Trophoblast cell (in vitro differentiated cells and primary cell): ENCODE measurements around the gene COA8.

Experiments used
- DNase-seq, 2 donors: peaks; one replicate each; pipeline ENCODE4 v3.0.0-alpha.2; 2016
- H2AFZ ChIP-seq: 2 replicates; pipeline ENCODE4 v1.6.1; 2013; ENCODE audit warnings: low read length, moderate library complexity, mild to moderate bottlenecking; ENCODE audit not compliant: insufficient read depth, poor library complexity
- H2AK5ac ChIP-seq: 2 replicates; pipeline ENCODE4 v1.6.1; 2013; ENCODE audit warnings: mild to moderate bottlenecking, low read length
- H2BK120ac ChIP-seq: 2 replicates; pipeline ENCODE4 v1.6.1; 2013; ENCODE audit warnings: low read length, mild to moderate bottlenecking, moderate library complexity; ENCODE audit not compliant: insufficient read depth, poor library complexity
- H2BK12ac ChIP-seq: 2 replicates; pipeline ENCODE4 v1.6.1; 2013; ENCODE audit warnings: mild to moderate bottlenecking, low read length, moderate library complexity
- H2BK5ac ChIP-seq: 2 replicates; pipeline ENCODE4 v1.6.1; 2013; ENCODE audit warnings: low read length, low read depth, moderate library complexity, mild to moderate bottlenecking; ENCODE audit not compliant: poor library complexity
- H3K14ac ChIP-seq: 2 replicates; pipeline ENCODE4 v1.6.1; 2013; ENCODE audit warnings: mild to moderate bottlenecking, low read length
- H3K18ac ChIP-seq: 2 replicates; pipeline ENCODE4 v1.6.1; 2013; ENCODE audit warnings: mild to moderate bottlenecking, low read length
- H3K23ac ChIP-seq: 2 replicates; pipeline ENCODE4 v1.6.1; 2013; ENCODE audit warnings: low read length
- H3K27ac ChIP-seq: 2 replicates; pipeline ENCODE4 v1.5.1; 2013; ENCODE audit warnings: low read depth, mild to moderate bottlenecking, inconsistent platforms, low read length, moderate library complexity
- H3K27me3 ChIP-seq: 2 replicates; pipeline ENCODE4 v1.6.1; 2013; ENCODE audit warnings: inconsistent platforms, mild to moderate bottlenecking, low read length, moderate library complexity; ENCODE audit not compliant: insufficient read depth
- H3K36me3 ChIP-seq, 2 experiments: 1 replicate in 1 of 2; 2 replicates in 1 of 2; pipeline ENCODE4 v1.6.1; 2013; ENCODE audit warnings: low read length in 2 of 2, mild to moderate bottlenecking in 2 of 2, moderate library complexity in 1 of 2; ENCODE audit not compliant: insufficient read depth in 2 of 2, control insufficient read depth in 1 of 2
- H3K4ac ChIP-seq: 2 replicates; pipeline ENCODE4 v1.6.1; 2013; ENCODE audit warnings: low read depth, mild to moderate bottlenecking, low read length, moderate library complexity
- H3K4me1 ChIP-seq, 2 experiments: 1 replicate in 1 of 2; 2 replicates in 1 of 2; pipeline ENCODE4 v1.6.1; 2013; ENCODE audit warnings: low read length in 2 of 2, mild to moderate bottlenecking in 2 of 2, moderate library complexity in 1 of 2; ENCODE audit not compliant: insufficient read depth in 2 of 2, control insufficient read depth in 1 of 2
- H3K4me2 ChIP-seq: 2 replicates; pipeline ENCODE4 v1.6.1; 2013; ENCODE audit warnings: inconsistent platforms, mild to moderate bottlenecking, low read length, moderate library complexity
- H3K4me3 ChIP-seq: 2 replicates; pipeline ENCODE4 v1.5.1; 2013; ENCODE audit warnings: mild to moderate bottlenecking, low read depth, low read length, inconsistent platforms
- H3K79me1 ChIP-seq: one replicate; pipeline ENCODE4 v1.6.1; 2013; ENCODE audit warnings: low read length
- H3K79me2 ChIP-seq: 2 replicates; pipeline ENCODE4 v1.6.1; 2013; ENCODE audit warnings: low read length, mild to moderate bottlenecking; ENCODE audit not compliant: control insufficient read depth, insufficient read depth, poor library complexity
- H3K9ac ChIP-seq: 2 replicates; pipeline ENCODE4 v1.6.1; 2013; ENCODE audit warnings: mild to moderate bottlenecking, low read length
- H3K9me3 ChIP-seq: 2 replicates; pipeline ENCODE4 v1.6.1; 2013; ENCODE audit warnings: low read depth, mild to moderate bottlenecking, control low read depth, inconsistent platforms, low read length; ENCODE audit not compliant: insufficient read depth
- H4K12ac ChIP-seq: 2 replicates; pipeline ENCODE4 v1.6.1; 2013; ENCODE audit warnings: low read depth, mild to moderate bottlenecking, low read length, moderate library complexity
- H4K8ac ChIP-seq: 2 replicates; pipeline ENCODE4 v1.6.1; 2013; ENCODE audit warnings: low read depth, mild to moderate bottlenecking, low read length, moderate library complexity
- H4K91ac ChIP-seq: one replicate; pipeline ENCODE4 v1.6.1; 2013; ENCODE audit warnings: low read depth, mild to moderate bottlenecking, low read length, moderate library complexity
- WGBS: extraction: QIAGEN DNeasy Blood & Tissue Kit; methylation state at CpG from one replicate; pipeline ENCODE4 v1.1.7; 2013; ENCODE audit warnings: missing lambda C conversion rate; ENCODE audit not compliant: insufficient read length, insufficient coverage; ENCODE audit errors: extremely low coverage; 5-methylcytosine and 5-hydroxymethylcytosine counted together

The COA8 gene

GRCh38 chr14:103594265-103594664, 31.5 kb downstream of the COA8 start:
- Histone ChIP-seq H3K9ac (no peak overlapping the region), H3K79me1 (no peaks in the 10 kb centered on the region), H4K8ac (no peak overlapping the region), H3K23ac (no peak overlapping the region), H3K9me3 (no peaks in the 10 kb centered on the region), H2BK12ac (no peak overlapping the region), H3K27ac (peak overlapping the region; percentile 39), H2AK5ac (no peak overlapping the region), H3K4me3 (no peak overlapping the region), H2AFZ (no peak overlapping the region), H3K4me1 (peaks cover 8 to 9% of the 10 kb centered on the region in 2 experiments), H4K12ac (no peak overlapping the region), H3K18ac (no peak overlapping the region), H4K91ac (no peak overlapping the region), H3K4ac (no peak overlapping the region), H2BK5ac (no peak overlapping the region), H3K27me3 (no peaks in the 10 kb centered on the region), H2BK120ac (no peak overlapping the region), H3K36me3 (peaks cover 7 to 8% of the 10 kb centered on the region in 2 experiments), H3K14ac (no peak overlapping the region), H3K4me2 (no peak overlapping the region), H3K79me2 (no peaks in the 10 kb centered on the region)
- DNase-seq, result peak; percentile 87 to 93
- no CpG with 5 or more reads among the region's 11 CpGs for WGBS

DNA sequence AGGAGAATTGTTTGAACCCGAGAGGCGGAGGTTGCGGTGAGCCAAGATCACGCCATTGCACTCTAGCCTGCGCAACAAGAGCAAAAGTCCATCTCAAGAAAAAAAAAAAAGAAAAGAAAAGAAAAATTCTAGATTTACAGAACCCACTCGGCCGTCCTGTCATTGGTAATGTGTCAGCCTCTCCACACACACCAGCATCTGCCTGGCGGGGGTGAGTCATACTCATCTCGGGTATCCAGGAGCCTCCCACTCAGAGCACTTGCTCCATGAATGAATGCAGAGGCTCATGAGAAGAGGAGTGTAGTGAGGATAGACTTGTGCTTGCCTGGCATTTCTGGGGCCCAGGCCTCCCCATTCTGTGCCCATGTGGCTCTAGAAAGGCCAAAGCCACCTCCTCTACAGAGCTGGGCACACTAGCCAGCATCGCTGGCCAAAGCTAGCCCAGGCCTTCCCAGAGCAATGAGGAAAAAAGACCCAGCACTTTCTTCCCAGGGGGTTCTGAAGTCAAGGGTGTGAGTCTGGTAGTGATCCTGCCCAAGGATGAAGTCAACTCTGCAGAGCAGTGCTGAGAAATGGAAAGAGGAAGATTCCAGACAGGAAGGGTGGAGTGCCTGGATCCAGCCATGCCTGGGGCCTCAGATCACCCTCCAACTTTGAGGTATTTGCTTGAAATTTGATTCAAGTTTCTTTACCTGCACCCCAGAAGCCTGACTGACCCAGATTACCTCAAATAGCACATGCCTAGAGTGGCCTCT, 35.0 kb downstream of the COA8 start:
- Histone ChIP-seq H3K4me1 (peaks cover 8 to 9% of the 10 kb centered on the region in 2 experiments), H4K8ac (no peak overlapping the region), H3K27me3 (no peaks in the 10 kb centered on the region), H2BK12ac (no peak overlapping the region), H3K4me3 (no peak overlapping the region), H3K9me3 (no peaks in the 10 kb centered on the region), H3K4ac (no peak overlapping the region), H3K23ac (no peak overlapping the region), H3K27ac (no peak overlapping the region), H3K14ac (no peak overlapping the region), H4K91ac (no peak overlapping the region), H3K9ac (no peak overlapping the region), H3K18ac (no peak overlapping the region), H2AFZ (no peak overlapping the region), H3K79me1 (no peaks in the 10 kb centered on the region), H3K36me3 (no peaks in the 10 kb centered on the region), H3K79me2 (no peaks in the 10 kb centered on the region), H2BK120ac (no peak overlapping the region), H4K12ac (no peak overlapping the region), H2BK5ac (no peak overlapping the region), H2AK5ac (no peak overlapping the region), H3K4me2 (no peak overlapping the region)
- no CpG with 5 or more reads among the region's 10 CpGs for WGBS
- DNase-seq, result peak; percentile 58 to 71

DNA sequence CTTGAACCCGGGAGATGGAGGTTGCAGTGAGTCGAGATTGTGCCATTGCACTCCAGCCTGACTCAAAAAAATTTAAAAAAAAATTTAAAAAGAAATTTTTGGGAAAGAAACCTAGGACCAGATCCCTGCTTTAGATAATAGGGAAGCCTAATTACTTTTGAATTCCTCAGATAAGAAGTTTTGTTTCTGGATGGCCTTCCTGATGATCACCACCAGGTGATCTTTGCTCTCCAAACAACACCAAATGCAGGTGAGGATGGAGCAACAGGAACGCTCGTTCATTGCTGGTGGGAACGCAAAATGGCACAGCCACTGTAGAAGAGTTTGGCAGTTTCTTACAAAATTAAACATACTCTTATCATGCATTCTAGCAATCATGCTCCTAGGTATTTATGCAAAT, 37.7 kb downstream of the COA8 start:
- Histone ChIP-seq H2BK120ac (no peak overlapping the region), H2AK5ac (no peak overlapping the region), H3K18ac (no peak overlapping the region), H2BK5ac (no peak overlapping the region), H3K9ac (no peak overlapping the region), H3K27me3 (no peaks in the 10 kb centered on the region), H3K4me2 (no peak overlapping the region), H4K12ac (no peak overlapping the region), H3K79me2 (no peaks in the 10 kb centered on the region), H3K79me1 (no peaks in the 10 kb centered on the region), H3K4me1 (peaks cover 3 to 4% of the 10 kb centered on the region in 2 experiments), H3K27ac (no peak overlapping the region), H3K4ac (no peak overlapping the region), H3K36me3 (no peaks in the 10 kb centered on the region), H3K14ac (no peak overlapping the region), H4K8ac (no peak overlapping the region), H3K9me3 (no peaks in the 10 kb centered on the region), H2BK12ac (no peak overlapping the region), H4K91ac (no peak overlapping the region), H3K23ac (no peak overlapping the region), H3K4me3 (no peak overlapping the region), H2AFZ (no peak overlapping the region)
- DNase-seq, result peak; percentile 38 to 82
- WGBS, result no CpG with 5 or more reads among the region's 5 CpGs

DNA sequence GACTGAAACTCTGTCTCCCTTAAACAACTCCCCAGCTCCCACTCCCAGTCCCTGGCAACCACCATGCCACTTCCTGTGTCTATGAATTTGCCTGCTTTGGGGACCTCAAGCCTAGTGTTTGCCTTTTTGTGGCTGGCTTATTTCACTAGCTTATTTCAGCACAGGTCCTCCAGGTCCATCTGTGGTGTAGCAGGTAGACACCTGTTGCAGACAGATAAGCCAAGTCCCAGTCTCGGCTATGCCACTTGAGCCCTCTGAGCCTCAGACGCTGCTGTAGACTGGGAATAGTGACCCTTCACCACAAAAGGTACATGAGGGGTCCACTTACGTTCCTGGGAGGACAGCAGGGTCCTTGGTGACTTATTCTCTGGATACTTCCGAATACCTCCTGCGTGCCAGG, 41.9 kb downstream of the COA8 start:
- no peak overlapping the region for H2BK12ac ChIP-seq
- WGBS, result no CpG with 5 or more reads among the region's 5 CpGs
- H2AK5ac ChIP-seq, result no peak overlapping the region
- H4K91ac ChIP-seq, result no peak overlapping the region
- H4K12ac ChIP-seq, result no peak overlapping the region
- no peaks in the 10 kb centered on the region for H3K79me2 ChIP-seq
- no peak overlapping the region for H3K14ac ChIP-seq
- H2BK120ac ChIP-seq, result no peak overlapping the region
- H3K18ac ChIP-seq, result no peak overlapping the region
- H2AFZ ChIP-seq, result no peak overlapping the region
- DNase-seq, result no peak
- H3K4me3 ChIP-seq, result no peak overlapping the region
- H3K79me1 ChIP-seq, result no peaks in the 10 kb centered on the region
- no peaks in the 10 kb centered on the region for H3K36me3 ChIP-seq
- no peak overlapping the region for H3K4ac ChIP-seq
- H3K9ac ChIP-seq, result no peak overlapping the region
- H3K23ac ChIP-seq, result no peak overlapping the region
- H2BK5ac ChIP-seq, result no peak overlapping the region
- no peak overlapping the region for H3K27ac ChIP-seq
- no peaks in the 10 kb centered on the region for H3K27me3 ChIP-seq
- no peak overlapping the region for H3K4me2 ChIP-seq
- no peaks in the 10 kb centered on the region for H3K4me1 ChIP-seq
- peaks cover 4% of the 10 kb centered on the region for H3K9me3 ChIP-seq
- no peak overlapping the region for H4K8ac ChIP-seq
